ENCODE results near the gene RETREG2. TPM values are rescaled to one million over a fixed set of nuclear protein-coding genes. Genes with fewer than 3 reads are reported as not detected.

Gene RETREG2
- total and polyA plus RNA-seq, 2 of the 4 experiments (the other 2 are of a cell fraction), result 45.2 to 51.1 TPM

GRCh38 chr2:219213026-219213415, 34.9 kb downstream of the RETREG2 start:
- Histone ChIP-seq H3K9me3 (ENCODE audit: control insufficient read depth, insufficient read depth, low read length) (no peaks in the 10 kb centered on the region), H4K20me1 (ENCODE audit: insufficient read depth, low read length) (peaks cover 9% of the 10 kb centered on the region), H3K9ac (ENCODE audit: low read depth, low read length) (no peak overlapping the region), H3K4me1 (ENCODE audit: control insufficient read depth, insufficient read depth, low read length) (peaks cover 5% of the 10 kb centered on the region), H3K4me2 (ENCODE audit: low read depth, low read length) (no peak overlapping the region), H2AK9ac (replicated peaks; ENCODE audit: low read depth, low read length, poor library complexity) (peak overlapping the region; percentile 5), H4K5ac (ENCODE audit: low read depth, low read length) (no peak overlapping the region), H2AFZ (replicated peaks; ENCODE audit: low read length, poor library complexity) (no peak overlapping the region), H2BK5ac (ENCODE audit: low read depth, low read length, poor library complexity, severe bottlenecking) (no peak overlapping the region), H2BK120ac (ENCODE audit: low read depth, low read length) (no peak overlapping the region), H2BK20ac (ENCODE audit: low read depth, low read length) (no peak overlapping the region), H3K4me3 (ENCODE audit: insufficient read depth, low read depth, low read length) (no peak overlapping the region), H3K56ac (ENCODE audit: extremely low read depth, insufficient read depth, low read length) (no peak overlapping the region), H2AK5ac (ENCODE audit: low read depth, low read length) (no peak overlapping the region), H3K27ac (ENCODE audit: insufficient read depth, low read length) (no peak overlapping the region), H3K18ac (ENCODE audit: low read depth, low read length) (no peak overlapping the region), H3K36me3 (ENCODE audit: control insufficient read depth, insufficient read depth, low read length) (peaks cover 59% of the 10 kb centered on the region), H2BK15ac (ENCODE audit: low read depth, low read length) (no peak overlapping the region), H3K79me1 (ENCODE audit: low read depth in 1 of 2, low read length in 2 of 2) (peaks cover 8 to 31% of the 10 kb centered on the region in 2 experiments; a peak in 3 of 4 replicates), H4K8ac (ENCODE audit: low read depth in 2 of 2, low read length in 2 of 2) (no peak overlapping the region), H3K14ac (replicated peaks; ENCODE audit: low read depth, low read length) (no peak overlapping the region), H3K4ac (ENCODE audit: low read depth, low read length) (no peak overlapping the region), H3K9me1 (ENCODE audit: insufficient read depth, low read length) (peaks cover 9% of the 10 kb centered on the region), H3K27me3 (ENCODE audit: control insufficient read depth, insufficient read depth, low read length) (no peaks in the 10 kb centered on the region), H4K91ac (ENCODE audit: insufficient read depth, low read depth, low read length) (no peak overlapping the region), H3K23ac (ENCODE audit: low read depth, low read length) (no peak overlapping the region)
- dilution Hi-C loops (cut with HindIII; ENCODE audit: low sequenced_read_pairs, unreplicated experiment), result no loop called here
- TF ChIP-seq RFX5 (IDR thresholded peaks at IDR 0.05; ENCODE audit: low read depth, low read length), result no peak
- no peak for TF ChIP-seq BHLHE40 (IDR thresholded peaks at IDR 0.05; ENCODE audit: low read depth, low read length)
- no peak for TF ChIP-seq CHD1 (IDR thresholded peaks at IDR 0.05; ENCODE audit: low read depth, low read length)
- no peak for TF ChIP-seq NFE2L2 (IDR thresholded peaks at IDR 0.05; ENCODE audit: low read depth, low read length)
- TF ChIP-seq ELK1 (IDR thresholded peaks at IDR 0.05; ENCODE audit: borderline replicate concordance, low read depth, low read length), result no peak
- TF ChIP-seq SMC3 (IDR thresholded peaks at IDR 0.05; ENCODE audit: low read depth, low read length), result no peak
- TF ChIP-seq MAFK (IDR thresholded peaks at IDR 0.05; ENCODE audit: low read depth, low read length), result no peak
- TF ChIP-seq MXI1 (IDR thresholded peaks at IDR 0.05; ENCODE audit: borderline replicate concordance, low read depth, low read length), result no peak
- TF ChIP-seq FOS (IDR thresholded peaks at IDR 0.05; ENCODE audit: low read depth, low read length), result no peak
- CTCF ChIA-PET, result no interaction called here
- ATAC-seq (ENCODE audit: low read depth), result no peak
- BruUV-seq (replicated peaks), result no TSS peak
- in situ Hi-C loops (cut with MboI; ENCODE audit: low sequenced_read_pairs), result no loop called here
- WGBS, 2 experiments (ENCODE audit: extremely low coverage in 2 of 2, insufficient read length in 1 of 2), result no CpG with 5 or more reads among the region's 8 CpGs
- POLR2A ChIA-PET (ENCODE audit: unreplicated experiment), result no interaction called here
- DNase-seq, result no peak
- intact Hi-C loops (cut with micrococcal nuclease), result no loop called here

Data from IMR-90 (cell line).